ENCODE results near the gene CPS1.

CPS1 gene

GRCh38 chr2:210524533-210524932, 31.9 kb upstream of the CPS1 start:
- no peak for DNase-seq (ENCODE audit: low read depth in 2 of 2)
- TF ChIP-seq CTCF (IDR thresholded peaks at IDR 0.05; ENCODE audit: low read depth, low read length), result no peak
- no peak overlapping the region for H3K4me3 ChIP-seq (replicated peaks in 1 of 2; ENCODE audit: low read depth in 2 of 2, low read length in 2 of 2)

- no peak for DNase-seq (ENCODE audit: low read depth in 2 of 2)
- no peak overlapping the region for H3K4me3 ChIP-seq (replicated peaks in 1 of 2; ENCODE audit: low read depth in 2 of 2, low read length in 2 of 2)
- TF ChIP-seq CTCF (IDR thresholded peaks at IDR 0.05; ENCODE audit: low read depth, low read length), result no peak
Observed at GRCh38 chr2:210527286-210527685, 29.1 kb upstream of the CPS1 start.

GRCh38 chr2:210528716-210529115, 27.7 kb upstream of the CPS1 start:
- TF ChIP-seq CTCF (IDR thresholded peaks at IDR 0.05; ENCODE audit: low read depth, low read length), result no peak
- DNase-seq (ENCODE audit: low read depth in 2 of 2), result peak in 1 of 2 donors; percentile 46
- H3K4me3 ChIP-seq (replicated peaks in 1 of 2; ENCODE audit: low read depth in 2 of 2, low read length in 2 of 2), result no peak overlapping the region

- no peak for DNase-seq (ENCODE audit: low read depth in 2 of 2)
- H3K4me3 ChIP-seq (replicated peaks in 1 of 2; ENCODE audit: low read depth in 2 of 2, low read length in 2 of 2), result no peak overlapping the region
- no peak for TF ChIP-seq CTCF (IDR thresholded peaks at IDR 0.05; ENCODE audit: low read depth, low read length)
Observed at GRCh38 chr2:210531050-210531449, 25.3 kb upstream of the CPS1 start.

GRCh38 chr2:210531482-210531881, 24.9 kb upstream of the CPS1 start:
- H3K4me3 ChIP-seq (replicated peaks in 1 of 2; ENCODE audit: low read depth in 2 of 2, low read length in 2 of 2), result no peak overlapping the region
- no peak for TF ChIP-seq CTCF (IDR thresholded peaks at IDR 0.05; ENCODE audit: low read depth, low read length)
- DNase-seq (ENCODE audit: low read depth in 2 of 2), result no peak

- H3K4me3 ChIP-seq (replicated peaks in 1 of 2; ENCODE audit: low read depth in 2 of 2, low read length in 2 of 2), result no peak overlapping the region
- DNase-seq (ENCODE audit: low read depth in 2 of 2), result no peak
- TF ChIP-seq CTCF (IDR thresholded peaks at IDR 0.05; ENCODE audit: low read depth, low read length), result no peak
Observed at GRCh38 chr2:210533389-210533788, 23.0 kb upstream of the CPS1 start.

- TF ChIP-seq CTCF (IDR thresholded peaks at IDR 0.05; ENCODE audit: low read depth, low read length), result no peak
Observed at GRCh38 chr2:210534879-210535278, 21.5 kb upstream of the CPS1 start.

More at GRCh38 chr2:210534879-210535278, 21.5 kb upstream of the CPS1 start:
- H3K4me3 ChIP-seq (replicated peaks in 1 of 2; ENCODE audit: low read depth in 2 of 2, low read length in 2 of 2), result no peak overlapping the region
- no peak for DNase-seq (ENCODE audit: low read depth in 2 of 2)
